HG02763 (cell line): ENCODE measurements around the gene FBXO39.
"Not testable (repeated sequence)": the region's sequence is repeated elsewhere in the genome, so short reads cannot be mapped to it uniquely, and the experiment has no call there.

Experiments
- ATAC-seq: cut with Tn5 transposase; IDR thresholded peaks from one replicate; pipeline ENCODE4 v1.9.1; 2021; ENCODE audit warnings: mild to moderate bottlenecking, moderate library complexity; ENCODE audit not compliant: unreplicated experiment

The FBXO39 gene

DNA sequence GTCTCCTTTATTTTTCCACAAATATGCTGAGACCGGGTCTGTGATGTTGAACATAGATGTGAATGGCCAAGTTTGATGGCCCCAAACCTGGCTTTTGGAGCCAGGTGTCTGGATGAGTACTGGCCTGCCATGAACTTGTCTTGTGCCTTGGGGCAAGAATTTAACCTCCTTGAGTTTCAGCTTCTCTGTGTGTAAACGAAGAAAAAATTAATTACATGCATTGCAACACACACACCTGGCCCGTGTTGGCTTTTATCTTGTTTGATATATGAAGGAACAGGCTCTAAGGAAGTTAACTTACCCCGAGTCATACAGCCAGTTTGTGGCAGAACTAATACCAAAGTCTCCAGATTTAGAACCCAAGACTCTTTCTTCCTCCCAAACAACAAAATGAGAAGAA is 13.1 kb downstream of the FBXO39 start:
- no peak for ATAC-seq

DNA sequence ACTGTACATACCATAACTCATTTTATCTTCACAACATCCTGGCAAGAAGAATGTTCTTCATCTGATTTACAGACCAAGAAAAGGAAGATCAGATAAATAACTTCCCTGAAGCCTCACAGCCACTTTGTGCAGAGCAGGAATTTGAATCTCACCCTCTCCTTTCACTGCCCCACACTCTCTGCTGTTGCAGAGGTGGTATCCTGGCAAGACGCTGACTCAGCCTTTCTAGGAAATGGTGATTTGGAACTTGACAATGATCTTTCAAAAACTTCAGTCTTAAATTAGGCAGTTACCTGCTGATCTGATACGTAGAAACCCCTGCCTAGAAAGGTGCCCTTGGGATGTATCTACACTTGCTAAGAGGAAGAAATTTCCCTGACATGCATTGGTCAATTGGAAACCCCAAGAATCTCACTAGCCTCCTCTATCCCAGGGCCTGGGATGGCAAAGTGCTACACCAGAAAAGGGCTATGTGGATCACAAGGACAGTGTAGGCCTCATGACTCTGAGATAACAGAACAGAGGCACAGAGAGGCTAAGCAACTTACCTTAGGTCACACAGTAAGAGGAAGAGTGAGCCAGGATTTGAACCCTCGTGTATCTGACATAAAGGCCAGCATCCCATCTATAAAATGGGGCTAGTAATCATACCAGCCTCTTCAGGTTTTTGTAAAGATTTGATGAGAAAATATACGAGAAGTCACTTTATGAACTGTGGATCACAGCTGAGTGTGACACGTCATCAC is 17.9 kb downstream of the FBXO39 start:
- no peak for ATAC-seq

DNA sequence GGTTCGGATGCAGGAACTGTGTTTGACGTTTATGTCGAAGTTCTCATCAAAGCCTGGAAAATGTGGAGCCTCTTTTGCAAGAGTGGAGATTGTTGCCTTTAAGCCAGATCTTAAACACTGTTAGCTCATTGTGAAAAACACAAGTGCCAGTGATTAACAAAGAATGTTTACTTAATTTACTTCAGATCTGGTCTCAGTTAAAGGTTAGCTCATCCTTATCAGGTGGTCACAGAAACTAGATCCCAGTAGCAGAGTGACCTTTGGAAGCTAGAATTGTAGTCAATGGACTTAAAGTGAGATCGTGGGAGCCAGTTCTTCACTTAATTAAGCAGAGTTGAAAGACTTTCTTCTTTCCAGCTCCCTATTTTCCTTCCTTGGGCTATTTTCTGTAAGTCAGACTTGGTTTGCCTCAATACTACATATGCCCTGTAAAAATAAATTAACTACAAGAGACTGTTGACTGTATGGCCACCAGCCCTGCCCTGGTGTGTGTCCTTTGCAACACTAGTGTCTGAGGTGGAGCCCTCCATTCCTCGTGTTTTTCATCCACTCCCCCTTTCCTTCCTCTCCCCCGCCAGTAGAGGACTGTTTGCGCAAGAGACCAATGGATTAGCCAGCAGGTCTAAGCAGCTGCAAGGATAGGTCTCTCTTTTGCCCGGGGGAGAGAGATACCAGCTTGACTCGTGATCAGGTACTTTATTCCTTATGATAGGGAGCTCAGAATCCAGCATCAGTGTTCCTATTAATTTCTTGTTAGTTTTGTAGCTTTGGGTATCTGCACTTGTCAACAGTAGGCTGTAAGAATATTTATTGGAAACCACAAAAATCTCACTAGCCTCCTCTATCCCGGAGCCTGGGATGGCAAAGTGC is 20.2 kb downstream of the FBXO39 start:
- no peak for ATAC-seq

DNA sequence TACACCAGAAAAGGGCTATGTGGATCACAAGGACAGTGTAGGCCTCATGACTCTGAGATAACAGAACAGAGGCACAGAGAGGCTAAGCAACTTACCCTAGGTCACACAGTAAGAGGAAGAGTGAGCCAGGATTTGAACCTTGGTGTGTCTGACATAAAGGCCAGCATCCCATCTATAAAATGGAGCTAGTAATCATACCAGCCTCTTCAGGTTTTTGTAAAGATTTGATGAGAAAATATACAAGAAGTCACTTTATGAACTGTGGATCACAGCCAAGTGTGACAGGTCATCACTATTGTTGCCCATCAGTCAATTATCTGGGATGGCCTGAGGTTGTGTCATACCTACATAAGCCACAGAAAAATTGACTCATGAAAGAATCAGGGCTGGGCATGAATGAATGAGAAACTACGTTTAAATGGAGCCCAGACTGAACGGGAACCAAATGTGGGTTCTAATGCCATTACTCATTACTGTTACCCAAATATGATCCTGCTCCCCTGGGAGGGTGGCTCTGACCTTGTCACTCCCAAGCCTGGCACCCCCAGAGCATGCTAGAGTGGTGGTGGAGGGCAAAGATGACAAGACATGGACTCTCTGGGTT is 21.0 kb downstream of the FBXO39 start:
- ATAC-seq, result no peak

DNA sequence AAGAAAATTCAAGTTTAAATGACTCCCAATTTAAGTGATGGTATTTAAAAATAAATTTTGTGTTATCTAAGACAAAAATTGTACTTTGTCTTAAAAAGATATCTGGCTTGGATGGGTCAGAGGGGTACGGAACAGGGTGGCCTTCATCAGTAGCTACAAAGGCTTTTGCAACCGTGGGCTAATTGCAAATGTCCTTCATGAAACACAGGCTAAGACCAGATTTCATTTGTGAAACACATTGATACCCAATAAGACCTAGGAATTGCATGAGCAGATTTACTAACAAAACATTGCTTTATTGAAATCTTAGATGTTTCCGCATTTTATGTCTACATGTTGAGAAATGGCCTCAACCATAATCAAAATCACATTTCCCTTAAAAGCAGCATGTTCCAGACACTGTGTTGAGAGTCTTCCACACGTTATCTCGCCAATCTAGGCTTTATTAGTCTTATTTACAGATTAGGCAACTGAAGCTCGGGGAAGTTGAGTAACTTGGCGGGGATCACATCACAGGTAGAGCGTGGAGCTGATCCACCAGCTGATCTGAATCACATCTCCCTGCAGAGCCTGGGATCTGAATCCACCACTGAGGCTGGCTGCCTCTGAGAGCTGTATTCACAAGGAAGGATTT is 21.8 kb downstream of the FBXO39 start:
- no peak for ATAC-seq

DNA sequence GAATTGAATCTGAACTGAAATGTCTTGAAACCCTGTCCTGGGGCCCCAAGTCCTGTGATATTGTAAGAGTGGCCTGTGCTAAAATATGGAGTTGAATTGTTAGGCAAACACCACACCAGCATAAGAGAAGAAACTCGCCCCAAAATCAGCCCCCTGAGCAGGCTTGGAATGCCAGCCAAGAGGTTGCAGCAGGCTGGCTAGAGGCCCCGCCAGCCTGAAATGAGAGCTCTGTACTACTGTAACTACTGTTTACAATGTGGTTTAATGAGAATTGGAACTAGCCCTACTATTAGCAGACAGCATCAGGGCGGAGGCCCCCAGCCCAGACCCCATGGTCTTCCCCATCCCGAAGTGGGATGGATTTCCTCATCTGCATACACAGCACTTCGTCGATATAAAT is 23.7 kb downstream of the FBXO39 start:
- ATAC-seq, result no peak

DNA sequence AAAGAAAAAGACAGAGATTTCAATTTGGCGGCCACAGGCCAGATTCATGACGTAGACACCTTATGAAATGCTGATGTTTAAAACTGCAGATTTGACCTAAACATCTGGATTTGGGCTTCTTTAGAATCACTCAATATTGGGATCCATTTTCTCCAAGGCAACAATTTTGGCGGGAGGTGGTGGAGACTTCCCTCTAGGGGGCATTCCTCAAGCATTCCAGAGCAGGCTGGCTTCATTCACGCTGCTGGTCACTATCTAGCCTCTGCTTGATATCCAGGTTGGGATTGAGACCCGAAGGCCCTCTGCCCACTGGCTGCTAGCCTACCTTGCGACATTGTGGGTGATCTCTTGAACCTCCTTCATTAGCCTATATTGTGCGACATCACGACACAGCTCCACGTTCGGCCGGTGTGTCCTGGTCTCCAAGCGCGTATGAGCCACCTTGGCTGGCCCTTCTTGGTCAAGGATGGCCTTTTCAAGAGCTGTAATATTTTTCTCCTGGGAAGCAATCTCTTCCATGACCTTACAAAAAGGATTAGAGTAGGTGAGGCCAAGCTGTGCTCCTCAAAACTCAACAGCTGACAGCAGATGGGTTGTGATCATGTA is 24.5 kb downstream of the FBXO39 start:
- no peak for ATAC-seq

DNA sequence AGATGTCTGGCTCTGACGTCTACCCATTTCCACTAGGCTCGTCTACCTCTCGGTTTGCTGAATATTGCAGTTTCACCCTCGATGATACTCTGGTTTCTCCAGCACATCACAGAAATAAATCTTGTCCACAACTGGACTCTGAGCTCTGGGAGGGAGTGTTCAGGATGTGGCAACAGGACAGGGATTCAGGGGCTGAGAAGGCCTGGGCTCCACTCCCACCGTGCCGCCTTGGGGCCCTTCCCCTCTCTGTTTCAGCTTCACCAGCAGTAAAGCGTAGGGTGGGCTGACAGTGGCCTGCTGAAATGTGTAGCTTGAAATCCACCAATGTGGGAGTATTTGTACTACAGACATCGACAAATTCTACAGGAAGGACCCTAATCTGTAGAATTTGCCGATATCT is 35.5 kb downstream of the FBXO39 start:
- ATAC-seq, result no peak

DNA sequence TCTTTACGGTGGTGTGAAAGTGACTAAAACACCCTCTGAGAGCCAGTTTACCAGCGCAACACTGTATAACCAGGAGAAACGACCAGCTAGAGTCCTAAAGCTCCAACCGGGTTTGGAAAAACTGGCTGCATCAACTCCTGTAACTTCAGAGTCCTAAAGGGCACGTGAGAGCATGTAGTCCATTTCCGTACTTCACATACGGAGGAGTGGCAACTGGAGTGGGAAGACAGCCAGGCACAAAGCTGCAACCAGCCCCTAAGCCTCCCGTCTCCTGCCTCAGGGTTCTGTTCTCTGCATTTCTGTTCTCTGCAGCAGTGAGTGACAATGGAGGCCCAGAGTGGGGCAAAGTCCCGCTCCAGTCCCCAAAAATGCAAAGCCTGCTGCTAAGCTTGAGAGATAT is 36.3 kb downstream of the FBXO39 start:
- no peak for ATAC-seq

DNA sequence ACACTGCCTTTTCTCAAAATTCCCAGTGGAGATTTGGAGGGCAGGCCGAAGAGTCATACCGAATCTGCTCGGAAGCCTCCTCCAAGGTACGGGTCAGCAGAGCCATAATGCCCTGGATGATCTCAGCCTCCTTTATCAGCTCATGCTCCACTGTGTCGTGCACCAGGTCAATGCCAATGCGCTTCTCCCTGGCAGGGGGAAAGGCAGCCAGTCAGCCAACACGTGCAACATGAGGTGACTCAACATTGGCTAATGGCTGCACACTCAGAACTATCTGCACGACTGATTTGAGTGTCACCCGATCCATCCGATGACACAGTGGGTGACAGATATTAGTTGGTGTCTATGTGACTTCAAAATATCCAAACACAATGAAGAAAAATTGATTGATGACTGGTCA is 39.8 kb downstream of the FBXO39 start:
- ATAC-seq, result no peak

DNA sequence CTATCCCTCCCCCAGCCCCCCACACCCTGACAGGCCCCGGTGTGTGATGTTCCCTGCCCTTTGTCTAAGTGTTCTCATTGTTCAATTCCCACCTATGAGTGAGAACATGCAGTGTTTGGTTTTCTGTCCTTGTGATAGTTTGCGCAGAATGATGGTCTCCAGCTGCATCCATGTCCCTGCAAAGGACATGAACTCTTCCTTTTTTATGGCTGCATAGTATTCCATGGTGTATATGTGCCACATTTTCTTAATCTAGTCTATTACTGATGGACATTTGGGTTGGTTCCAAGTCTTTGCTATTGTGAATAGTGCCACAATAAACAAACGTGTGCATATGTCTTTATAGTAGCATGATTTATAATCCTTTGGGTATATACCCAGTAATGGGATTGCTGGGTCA is 40.4 kb downstream of the FBXO39 start:
- ATAC-seq, result not testable (repeated sequence)

DNA sequence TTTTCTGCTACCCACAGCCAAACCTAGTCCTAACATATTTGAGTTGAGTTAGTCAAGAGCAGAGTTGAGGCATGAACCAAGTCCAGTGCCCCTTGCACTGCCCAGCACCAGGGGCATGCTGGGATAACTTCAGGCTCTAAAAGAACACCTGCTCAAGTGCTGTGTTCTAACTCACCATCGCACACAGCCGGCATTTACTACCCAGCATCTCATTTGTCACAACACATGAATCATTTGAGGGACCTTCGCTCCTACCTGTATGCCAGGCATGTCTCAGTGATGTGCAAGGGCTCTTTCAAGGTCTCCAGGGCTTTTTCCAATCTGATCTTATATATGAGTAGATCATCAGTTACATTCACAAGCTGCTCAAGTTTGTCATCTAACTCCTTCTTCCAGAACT is 42.9 kb downstream of the FBXO39 start:
- ATAC-seq, result no peak

DNA sequence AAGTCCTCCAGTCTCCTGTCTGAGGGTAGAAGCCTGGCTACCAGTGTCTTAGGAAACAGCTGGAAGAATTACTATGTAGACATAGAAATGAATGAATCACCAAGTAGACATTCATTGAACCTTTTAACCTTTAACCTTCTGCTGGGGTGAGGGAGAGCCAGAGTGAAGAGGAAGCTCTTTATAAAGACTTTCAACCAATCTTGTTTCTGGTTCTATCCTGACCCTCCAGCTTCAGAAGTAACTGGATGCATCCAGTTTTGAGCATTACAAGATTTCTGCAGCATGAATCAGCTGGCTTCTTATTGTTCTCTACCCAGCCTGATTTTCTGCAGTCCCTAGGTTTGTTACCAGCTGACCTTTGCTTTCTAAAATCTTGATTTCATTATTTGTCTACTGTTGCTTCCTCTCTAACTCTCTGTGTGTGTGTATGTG is 47.0 kb downstream of the FBXO39 start:
- ATAC-seq, result no peak

DNA sequence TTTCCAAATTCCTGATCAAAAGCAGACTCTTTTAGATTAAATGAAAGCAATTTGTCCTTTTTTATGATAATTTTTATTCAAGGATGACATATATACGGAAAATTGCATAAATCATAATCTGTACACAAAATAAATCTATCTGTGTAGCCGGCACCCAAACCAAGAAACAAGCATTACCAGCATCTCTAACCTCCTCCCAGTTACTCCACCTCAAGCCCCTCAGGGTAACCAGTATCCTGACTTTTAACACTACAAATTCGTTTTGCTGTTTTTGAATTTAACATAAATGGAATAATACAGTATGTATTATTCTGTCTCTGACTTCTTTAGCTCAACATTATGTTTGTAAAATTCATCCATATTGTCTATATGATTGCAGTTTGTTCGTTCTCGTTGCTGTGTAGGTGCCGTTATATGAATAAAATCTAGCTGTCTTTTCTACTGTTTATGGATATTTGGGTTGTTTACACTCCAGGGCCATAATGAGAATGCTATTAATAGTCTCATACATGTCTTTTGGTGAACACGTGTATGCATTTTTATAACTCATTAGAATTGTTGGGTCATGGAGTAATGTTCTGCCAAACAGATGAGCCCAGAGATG is 54.5 kb downstream of the FBXO39 start:
- ATAC-seq, result no peak

DNA sequence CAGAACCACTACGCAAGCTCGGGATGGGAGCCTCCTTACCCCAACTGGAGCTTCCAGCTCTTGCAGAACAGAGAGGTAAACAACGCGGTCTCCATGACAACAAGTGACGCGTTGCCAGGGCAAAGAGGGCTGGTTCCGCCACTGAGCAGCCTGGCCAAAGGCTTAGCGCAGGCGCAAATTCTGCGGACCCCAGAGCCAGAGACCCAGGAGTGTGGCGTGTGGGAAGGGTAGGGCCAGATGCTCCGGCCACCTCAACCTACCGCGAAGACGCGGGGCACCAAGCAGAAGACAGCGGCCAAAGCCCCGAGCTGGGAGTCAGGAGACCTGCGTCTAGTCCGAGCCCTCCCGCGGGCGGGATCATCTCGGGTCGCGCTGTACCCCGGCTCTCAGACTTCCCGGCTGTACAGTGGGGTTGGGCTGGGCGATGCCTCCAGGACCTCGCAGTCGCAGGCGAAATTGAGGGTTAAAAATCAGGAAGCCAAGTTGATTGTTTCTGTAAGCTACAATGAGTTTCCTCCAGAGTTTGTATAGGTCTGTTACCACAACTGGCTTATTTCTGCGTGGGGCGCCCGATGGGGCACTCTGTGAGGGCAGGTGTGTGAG is 55.7 kb downstream of the FBXO39 start, which contains the start of gene TEKT1:
Gene TEKT1, minus strand, starts transcription at position 69 of the 603 bp plus-strand sequence. CDS start 1,353 bp downstream, outside the sequence.
- ATAC-seq, result no peak
